HG03457 (cell line): ENCODE results near the gene KIAA1671.
"Not testable (repeated sequence)": the region's sequence is repeated elsewhere in the genome, so short reads cannot be mapped to it uniquely, and the experiment has no call there.

Source experiments
- ATAC-seq: cut with Tn5 transposase; IDR thresholded peaks from one replicate; pipeline ENCODE4 v1.9.1; 2021; ENCODE audit warnings: moderate number of reproducible peaks; ENCODE audit not compliant: unreplicated experiment

The KIAA1671 gene

GRCh38 chr22:25161916-25162530, 209.5 kb downstream of the KIAA1671 start:
- ATAC-seq = no peak

GRCh38 chr22:25162561-25162960, 210.0 kb downstream of the KIAA1671 start:
- no peak for ATAC-seq

GRCh38 chr22:25165785-25166184, 213.3 kb downstream of the KIAA1671 start:
- no peak for ATAC-seq

- ATAC-seq = no peak
Measured at GRCh38 chr22:25166266-25167040, 213.9 kb downstream of the KIAA1671 start.

GRCh38 chr22:25167082-25167481, 214.6 kb downstream of the KIAA1671 start:
- ATAC-seq = no peak

GRCh38 chr22:25167834-25168601, 215.5 kb downstream of the KIAA1671 start:
- no peak for ATAC-seq

GRCh38 chr22:25169278-25170031, 216.9 kb downstream of the KIAA1671 start:
- ATAC-seq = no peak

- ATAC-seq = no peak
Measured at GRCh38 chr22:25170426-25170980, 218.0 kb downstream of the KIAA1671 start.

GRCh38 chr22:25172153-25172552, 219.6 kb downstream of the KIAA1671 start:
- no peak for ATAC-seq

- no peak for ATAC-seq
Measured at GRCh38 chr22:25174156-25174887, 221.8 kb downstream of the KIAA1671 start.

GRCh38 chr22:25174888-25175411, 222.4 kb downstream of the KIAA1671 start:
- ATAC-seq = no peak

- no peak for ATAC-seq
Measured at GRCh38 chr22:25176175-25176574, 223.7 kb downstream of the KIAA1671 start.

- ATAC-seq = no peak
Measured at GRCh38 chr22:25176799-25177198, 224.3 kb downstream of the KIAA1671 start.

GRCh38 chr22:25177226-25177625, 224.7 kb downstream of the KIAA1671 start:
- no peak for ATAC-seq

GRCh38 chr22:25177895-25178294, 225.4 kb downstream of the KIAA1671 start:
- no peak for ATAC-seq

- not testable (repeated sequence) for ATAC-seq
Measured at GRCh38 chr22:25178348-25178747, 225.8 kb downstream of the KIAA1671 start.

- not testable (repeated sequence) for ATAC-seq
Measured at GRCh38 chr22:25178869-25179631, 226.5 kb downstream of the KIAA1671 start.

- no peak for ATAC-seq
Measured at GRCh38 chr22:25182131-25183110, 229.9 kb downstream of the KIAA1671 start.
